Activated B cell treated with CpG ODN at 0.5 μM for 24 hours (primary cell): ENCODE data around the gene MCRS1. TPM values are rescaled to one million over a fixed set of nuclear protein-coding genes. Genes with fewer than 3 reads are reported as not detected.
"Not testable (repeated sequence)": the region's sequence is repeated elsewhere in the genome, so short reads cannot be mapped to it uniquely, and the experiment has no call there.

Source experiments
- ATAC-seq: fragments of 200-7000 bp; cut with Tn5 transposase; one replicate; pipeline ENCODE4 v1.10.0; 2021; ENCODE audit warnings: low read depth, mild to moderate bottlenecking, moderate library complexity
- CTCF ChIA-PET: fragments of 350-600 bp; sonication (Branson Sonifier 250); formaldehyde crosslinking; loops from one replicate; lab custom pipeline; 2021; ENCODE audit warnings: antibody characterized with exemption; lab: Charles Lee
- POLR2A ChIA-PET: fragments of 350-600 bp; sonication (Branson Sonifier 250); formaldehyde crosslinking; loops from one replicate; lab custom pipeline; 2021; ENCODE audit warnings: antibody characterized with exemption; lab: Charles Lee
- DNase-seq: peaks from one replicate; pipeline ENCODE4 v3.0.0; 2022
- H3K27ac Mint-ChIP-seq: one replicate; pipeline ENCODE4 v1.8.0; 2020; ENCODE audit warnings: mixed read lengths
- H3K27me3 Mint-ChIP-seq: one replicate; pipeline ENCODE4 v1.8.0; 2021; ENCODE audit warnings: mixed read lengths
- H3K36me3 Mint-ChIP-seq: one replicate; pipeline ENCODE4 v1.8.0; 2021; ENCODE audit warnings: low read depth, mixed read lengths
- H3K4me1 Mint-ChIP-seq: one replicate; pipeline ENCODE4 v1.8.0; 2021; ENCODE audit warnings: mixed read lengths
- H3K4me3 Mint-ChIP-seq: one replicate; pipeline ENCODE4 v1.8.0; 2020; ENCODE audit warnings: mild to moderate bottlenecking, mixed read lengths
- H3K9me3 Mint-ChIP-seq: one replicate; pipeline ENCODE4 v1.8.0; 2020; ENCODE audit warnings: mixed read lengths
- CTCF ChIP-seq: fragments of 200-600 bp; IDR thresholded peaks from one replicate; pipeline ENCODE4 v1.8.0; 2022; ENCODE audit warnings: antibody characterized with exemption, mild to moderate bottlenecking
- intact Hi-C: fragments of 100-400 bp; cut with micrococcal nuclease; formaldehyde crosslinking; loops from one replicate; pipeline ENCODE4 v1.15.1; 2024
- total RNA-seq: library from RNA; stranded (reverse); gene quantifications from 2 replicates; pipeline ENCODE4 v1.2.3, GENCODE V29; 2022

MCRS1 gene
- total RNA-seq, 1 donor from 2014 or later: 82.2 TPM

- ChIA-PET CTCF (no interaction called here), POLR2A (interaction anchor here (0.8 kb wide), 1 partner anchor 12 kb away, joined by 4 read pairs; no protein-coding TSS in a partner anchor)
- Mint-ChIP-seq H3K36me3 (peaks cover 4% of the 10 kb centered on the region), H3K27ac (no peak overlapping the region), H3K9me3 (peaks cover 2% of the 10 kb centered on the region), H3K4me3 (no peak overlapping the region), H3K4me1 (no peaks in the 10 kb centered on the region), H3K27me3 (no peaks in the 10 kb centered on the region)
- no peak for ATAC-seq
- DNase-seq: no peak
- intact Hi-C loops: no loop called here
- TF ChIP-seq CTCF: no peak
Measured at GRCh38 chr12:49609875-49610154, 41.9 kb upstream of the MCRS1 start.

DNA sequence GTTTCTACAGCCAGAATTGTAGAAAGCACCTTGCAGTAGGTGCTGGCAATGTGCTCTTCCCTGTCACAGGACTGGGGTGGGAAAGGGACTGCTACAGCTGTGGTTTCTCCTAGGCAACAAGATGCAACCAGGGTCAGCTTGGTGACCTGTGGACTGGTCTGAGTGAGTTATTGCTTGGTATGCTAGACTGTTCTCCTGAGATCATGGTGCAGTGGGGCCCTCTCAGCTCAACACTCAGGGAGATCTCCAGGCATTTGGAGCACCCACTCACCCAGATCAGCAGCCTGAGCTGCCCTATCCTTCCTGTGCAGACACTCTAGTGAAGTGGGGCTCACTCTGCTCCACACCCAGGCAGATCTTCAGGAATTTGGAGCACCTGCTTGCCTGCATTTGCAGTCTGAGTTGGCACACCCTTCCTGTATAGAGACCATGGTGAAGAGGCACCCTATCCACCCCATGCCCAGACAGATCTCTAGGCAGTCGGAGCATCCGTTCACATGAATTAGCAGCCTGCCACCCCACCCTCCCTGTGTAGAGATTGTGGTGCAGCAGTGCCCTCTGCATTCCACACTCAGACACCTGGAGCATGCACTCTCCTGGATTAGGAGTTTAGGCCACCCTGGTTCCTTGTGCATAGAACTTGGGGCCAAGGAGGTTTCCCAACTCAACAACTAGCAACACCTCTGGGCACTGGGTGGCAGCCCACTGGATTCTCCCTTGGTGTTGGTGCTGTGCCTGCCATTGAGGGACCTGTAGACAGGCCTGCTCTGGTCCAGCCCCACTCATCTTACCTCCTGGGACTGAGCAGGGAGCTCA is 41.3 kb upstream of the MCRS1 start:
- Mint-ChIP-seq H3K27ac (no peak overlapping the region), H3K4me1 (no peaks in the 10 kb centered on the region), H3K9me3 (peaks cover 2% of the 10 kb centered on the region), H3K4me3 (no peak overlapping the region), H3K27me3 (no peaks in the 10 kb centered on the region), H3K36me3 (peaks cover 4% of the 10 kb centered on the region)
- ATAC-seq: no peak
- intact Hi-C loops: no loop called here
- TF ChIP-seq CTCF: no peak
- CTCF ChIA-PET: no interaction called here
- POLR2A ChIA-PET: interaction anchor here (0.8 kb wide), 1 partner anchor 13 kb away, joined by 4 read pairs; no protein-coding TSS in a partner anchor
- no peak for DNase-seq

DNA sequence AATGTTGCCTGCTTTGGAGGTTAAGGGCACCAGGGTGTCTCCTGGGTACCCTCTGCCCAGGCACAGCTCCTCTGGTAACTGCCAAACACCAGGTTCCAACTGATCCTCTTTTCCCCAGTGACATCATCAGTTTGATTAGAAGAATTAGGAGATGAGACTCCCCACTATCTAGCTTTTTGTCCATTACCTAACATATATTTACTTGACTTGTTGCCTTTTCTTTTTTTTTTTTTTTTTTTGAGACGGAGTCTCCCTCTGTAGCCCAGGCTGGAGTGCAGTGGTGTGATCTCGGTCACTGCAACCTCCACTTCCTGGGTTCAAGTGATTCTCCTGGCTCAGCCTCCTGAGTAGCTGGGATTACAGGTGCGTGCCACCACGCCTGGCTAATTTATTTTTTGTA is 37.6 kb upstream of the MCRS1 start, which contains the start of gene FAM186B:
Gene FAM186B, minus strand, starts transcription at position 101 of the 400 bp plus-strand sequence. CDS start 162 bp downstream, outside the sequence.
- not testable (repeated sequence) for ATAC-seq

GRCh38 chr12:49604856-49605255 is 36.9 kb upstream of the MCRS1 start:
- POLR2A ChIA-PET: no interaction called here
- CTCF ChIA-PET: no interaction called here
- Mint-ChIP-seq H3K4me1 (no peaks in the 10 kb centered on the region), H3K27me3 (no peaks in the 10 kb centered on the region), H3K36me3 (peaks cover under 1% of the 10 kb centered on the region), H3K27ac (no peak overlapping the region), H3K4me3 (no peak overlapping the region), H3K9me3 (no peaks in the 10 kb centered on the region)
- intact Hi-C loops: no loop called here
- DNase-seq: no peak
- no peak for ATAC-seq
- no peak for TF ChIP-seq CTCF

More for the DNA sequence above, 37.6 kb upstream of the MCRS1 start, which contains the start of gene FAM186B:
- POLR2A ChIA-PET, H3K36me3 Mint-ChIP-seq, H3K27ac Mint-ChIP-seq, H3K4me1 Mint-ChIP-seq, H3K4me3 Mint-ChIP-seq, CTCF ChIA-PET, intact Hi-C loops, DNase-seq, H3K9me3 Mint-ChIP-seq, H3K27me3 Mint-ChIP-seq: not testable (repeated sequence)

DNA sequence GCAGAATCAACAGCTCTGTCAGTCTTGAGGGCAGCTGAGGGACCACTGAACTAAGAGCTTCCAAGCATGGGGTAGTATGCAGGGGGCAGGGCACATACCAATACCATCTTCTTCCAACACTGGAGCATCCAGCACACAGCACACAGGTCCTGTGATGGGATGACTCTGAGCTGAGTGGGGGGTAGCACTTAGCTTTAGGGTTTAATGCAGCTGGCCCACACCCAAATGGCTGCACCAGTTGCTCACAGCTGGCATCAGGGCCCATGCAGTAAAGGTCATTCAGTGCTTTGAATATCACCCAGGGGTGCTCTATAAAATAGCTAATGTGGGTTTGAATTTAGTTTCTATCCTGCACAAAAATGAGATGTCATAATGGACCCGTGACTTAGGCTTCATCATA is 35.8 kb upstream of the MCRS1 start:
- H3K4me3 Mint-ChIP-seq: no peak overlapping the region
- no peaks in the 10 kb centered on the region for H3K27me3 Mint-ChIP-seq
- CTCF ChIA-PET: no interaction called here
- no peaks in the 10 kb centered on the region for H3K4me1 Mint-ChIP-seq
- POLR2A ChIA-PET: interaction anchor here (0.6 kb wide), 1 partner anchor 32 kb away, joined by 3 read pairs; no protein-coding TSS in a partner anchor
- ATAC-seq (no peak), DNase-seq (no peak)
- intact Hi-C loops: no loop called here
- no peak for TF ChIP-seq CTCF
- no peaks in the 10 kb centered on the region for H3K36me3 Mint-ChIP-seq
- no peaks in the 10 kb centered on the region for H3K9me3 Mint-ChIP-seq
- H3K27ac Mint-ChIP-seq: no peak overlapping the region
